H1 (cell line): Measurements from ENCODE around the gene BAHD1. TPM values are rescaled to one million over a fixed set of nuclear protein-coding genes. Genes with fewer than 3 reads are reported as not detected.

ENCODE experiments used
- CTCF ChIA-PET: fragments of 300-600 bp; sonication (Branson Sonifier 250); formaldehyde crosslinking; loops from one replicate; lab custom pipeline; 2021; ENCODE audit not compliant: partially characterized antibody; lab: Charles Lee
- POLR2A ChIA-PET: fragments of 300-600 bp; sonication (Branson Sonifier 250); formaldehyde crosslinking; loops from one replicate; lab custom pipeline; 2021; ENCODE audit warnings: inconsistent platforms; ENCODE audit not compliant: partially characterized antibody; lab: Charles Lee
- DNase-seq, 2 experiments: peaks; one replicate each; pipeline versions ENCODE4 v3.0.0 to v3.0.0-alpha.2; 2010 to 2022; ENCODE audit warnings: low spot score in 2 of 2, low read depth in 1 of 2, mixed read lengths in 1 of 2
- FAIRE-seq: peaks from 2 replicates; lab custom pipeline; 2011; peaks lifted over from hg19 to GRCh38; lab: Jason Lieb, UNC
- H2AFZ ChIP-seq: 2 replicates; pipeline ENCODE4 v1.8.1; 2012; ENCODE audit warnings: low read length, inconsistent platforms
- H2AK5ac ChIP-seq: 2 replicates; pipeline ENCODE4 v1.6.1; 2013; ENCODE audit warnings: low read depth, low read length
- H2BK120ac ChIP-seq: replicated peaks from 2 replicates; pipeline ENCODE3; 2013; ENCODE audit warnings: low read depth, low read length, inconsistent platforms
- H2BK12ac ChIP-seq: 2 replicates; pipeline ENCODE4 v1.6.1; 2013; ENCODE audit warnings: low read depth, low read length
- H2BK15ac ChIP-seq: 2 replicates; pipeline ENCODE4 v1.6.1; 2013; ENCODE audit warnings: low read length
- H2BK20ac ChIP-seq: 2 replicates; pipeline ENCODE4 v1.6.1; 2013; ENCODE audit warnings: low read length
- H2BK5ac ChIP-seq: 2 replicates; pipeline ENCODE4 v1.6.1; 2013; ENCODE audit warnings: low read depth, low read length
- H3K14ac ChIP-seq: 2 replicates; pipeline ENCODE4 v1.6.1; 2013; ENCODE audit warnings: inconsistent platforms; ENCODE audit not compliant: insufficient read length
- H3K18ac ChIP-seq: 2 replicates; pipeline ENCODE4 v1.6.1; 2013; ENCODE audit warnings: low read length; ENCODE audit errors: extremely low read depth
- H3K23ac ChIP-seq: 2 replicates; pipeline ENCODE4 v1.6.1; 2013; ENCODE audit warnings: inconsistent platforms; ENCODE audit not compliant: insufficient read length
- H3K23me2 ChIP-seq: 2 replicates; pipeline ENCODE4 v1.6.1; 2013; ENCODE audit warnings: low read depth, low read length
- H3K27ac ChIP-seq: 2 replicates; pipeline ENCODE4 v1.6.1; 2011; ENCODE audit warnings: low read depth, low read length, inconsistent platforms
- H3K27me3 ChIP-seq, 4 experiments: replicated peaks in 1 of 4; 1 replicate in 1 of 4; 2 replicates in 3 of 4; pipeline versions ENCODE4 v1.6.1 to v1.8.1; 2011 to 2013; ENCODE audit warnings: low read length in 3 of 4, mild to moderate bottlenecking in 3 of 4, inconsistent platforms in 2 of 4, mixed read lengths in 2 of 4, moderate library complexity in 1 of 4; ENCODE audit not compliant: control insufficient read depth in 3 of 4, insufficient read depth in 3 of 4; ENCODE audit errors: extremely low read depth in 1 of 4
- H3K36me3 ChIP-seq, 4 experiments: 2 replicates each; pipeline versions ENCODE4 v1.6.1 to v1.8.1; 2011 to 2013; ENCODE audit warnings: mild to moderate bottlenecking in 4 of 4, low read length in 3 of 4, moderate library complexity in 2 of 4, control low read depth in 1 of 4, inconsistent platforms in 1 of 4; ENCODE audit not compliant: insufficient read depth in 4 of 4, control insufficient read depth in 2 of 4
- H3K4ac ChIP-seq: replicated peaks from 2 replicates; pipeline ENCODE3; 2013; ENCODE audit warnings: low read length, low read depth, mixed read lengths, inconsistent platforms; ENCODE audit not compliant: insufficient read length
- H3K4me1 ChIP-seq, 4 experiments: replicated peaks in 1 of 4; 1 replicate in 1 of 4; 2 replicates in 3 of 4; pipeline versions ENCODE4 v1.6.1 to v1.8.1; 2011 to 2013; ENCODE audit warnings: low read length in 3 of 4, inconsistent platforms in 2 of 4, mixed read lengths in 1 of 4; ENCODE audit not compliant: insufficient read depth in 4 of 4, control insufficient read depth in 3 of 4
- H3K4me2 ChIP-seq, 2 experiments: 2 replicates each; pipeline versions ENCODE4 v1.6.1 to v1.8.1; 2011 to 2013; ENCODE audit warnings: low read depth in 2 of 2, low read length in 2 of 2, control low read depth in 1 of 2, inconsistent platforms in 1 of 2, mild to moderate bottlenecking in 1 of 2; ENCODE audit not compliant: insufficient read depth in 1 of 2
- H3K4me3 ChIP-seq, 4 experiments: fragments of 200-600, 300-600 bp in 1 of 4; sonication (generic), shearing (Covaris generic), sonication (Bioruptor Twin) in 1 of 4; 2 replicates each; pipeline versions ENCODE4 v1.5.1 to v1.8.1; 2011 to 2016; ENCODE audit warnings: low read length in 4 of 4, low read depth in 3 of 4, control low read depth in 2 of 4, inconsistent platforms in 2 of 4, mild to moderate bottlenecking in 2 of 4, mixed read lengths in 1 of 4, moderate library complexity in 1 of 4; ENCODE audit not compliant: insufficient read depth in 2 of 4; ENCODE audit errors: extremely low read depth in 1 of 4
- H3K56ac ChIP-seq: replicated peaks from 2 replicates; pipeline ENCODE3; 2013; ENCODE audit warnings: low read depth, mild to moderate bottlenecking, mixed read lengths, low read length, inconsistent platforms; ENCODE audit not compliant: insufficient read length
- H3K79me1 ChIP-seq: 2 replicates; pipeline ENCODE4 v1.6.1; 2013; ENCODE audit warnings: low read depth, low read length, control low read depth
- H3K79me2 ChIP-seq, 2 experiments: 2 replicates each; pipeline versions ENCODE4 v1.6.1 to v1.8.1; 2012 to 2013; ENCODE audit warnings: low read length in 2 of 2, mild to moderate bottlenecking in 2 of 2, inconsistent platforms in 1 of 2; ENCODE audit not compliant: insufficient read depth in 2 of 2, control insufficient read depth in 1 of 2
- H3K9ac ChIP-seq, 4 experiments: replicated peaks in 1 of 4; 1 replicate in 1 of 4; 2 replicates in 3 of 4; pipeline versions ENCODE4 v1.6.1 to v1.8.1; 2011 to 2013; ENCODE audit warnings: low read depth in 3 of 4, low read length in 3 of 4, control low read depth in 2 of 4, mild to moderate bottlenecking in 2 of 4, moderate library complexity in 2 of 4, inconsistent platforms in 1 of 4; ENCODE audit errors: extremely low read depth in 1 of 4
- H3K9me3 ChIP-seq, 2 experiments: 2 replicates each; pipeline versions ENCODE4 v1.6.1 to v1.8.1; 2012 to 2013; ENCODE audit warnings: mild to moderate bottlenecking in 2 of 2, moderate library complexity in 2 of 2, control low read depth in 1 of 2, inconsistent platforms in 1 of 2, low read depth in 1 of 2, low read length in 1 of 2, mixed read lengths in 1 of 2; ENCODE audit not compliant: insufficient read depth in 2 of 2
- H4K20me1 ChIP-seq, 2 experiments: replicated peaks in 1 of 2; 2 replicates each; pipeline versions ENCODE3 to v1.8.1; 2011 to 2013; ENCODE audit warnings: inconsistent platforms in 2 of 2, low read length in 2 of 2, mild to moderate bottlenecking in 1 of 2; ENCODE audit not compliant: insufficient read depth in 2 of 2, control insufficient read depth in 1 of 2
- H4K5ac ChIP-seq: 2 replicates; pipeline ENCODE4 v1.6.1; 2013; ENCODE audit warnings: low read length, low read depth, mixed read lengths, inconsistent platforms; ENCODE audit not compliant: insufficient read length
- H4K8ac ChIP-seq: 2 replicates; pipeline ENCODE4 v1.8.0; 2013; ENCODE audit warnings: mild to moderate bottlenecking, moderate library complexity, low read length, inconsistent platforms; ENCODE audit not compliant: insufficient read depth; ENCODE audit errors: extremely low read depth
- H4K91ac ChIP-seq: replicated peaks from 2 replicates; pipeline ENCODE3; 2013; ENCODE audit warnings: low read length, mixed read lengths, inconsistent platforms; ENCODE audit not compliant: insufficient read length
- E2F6 ChIP-seq: IDR thresholded peaks from 2 replicates; pipeline ENCODE4 v1.6.1; 2012; ENCODE audit warnings: inconsistent platforms
- FOSL1 ChIP-seq: IDR thresholded peaks from 2 replicates; pipeline ENCODE4 v1.6.1; 2011; ENCODE audit warnings: mild to moderate bottlenecking, low read depth, low read length, moderate library complexity; ENCODE audit not compliant: insufficient read depth
- HDAC6 ChIP-seq: IDR thresholded peaks from one replicate; pipeline ENCODE4 v1.7.1; 2012; ENCODE audit warnings: low read depth, mild to moderate bottlenecking, inconsistent platforms, low read length, moderate library complexity
- KDM1A ChIP-seq: fragments of 200-600, 300-600 bp; sonication (generic); IDR thresholded peaks from 2 replicates; pipeline ENCODE4 v1.7.1; 2016; ENCODE audit warnings: mild to moderate bottlenecking, low read length, borderline replicate concordance
- KDM5A ChIP-seq: fragments of 200-600 bp; IDR thresholded peaks from 2 replicates; pipeline ENCODE4 v1.7.1; 2012; ENCODE audit warnings: mild to moderate bottlenecking, low read length, inconsistent platforms, mixed read lengths
- NRF1 ChIP-seq: IDR thresholded peaks from 2 replicates; pipeline ENCODE4 v1.6.1; 2011; ENCODE audit warnings: mild to moderate bottlenecking, low read depth, low read length, improper control_type of control experiment
- SAP30 ChIP-seq: fragments of 300-600 bp; sonication (generic); IDR thresholded peaks from 2 replicates; pipeline ENCODE4 v1.7.1; 2012; ENCODE audit warnings: low read length, moderate library complexity, mild to moderate bottlenecking, inconsistent platforms; ENCODE audit not compliant: insufficient read depth, insufficient replicate concordance
- SIRT6 ChIP-seq: IDR thresholded peaks from one replicate; pipeline ENCODE4 v1.7.1; 2012; ENCODE audit warnings: low read length, inconsistent platforms
- SUZ12 ChIP-seq: fragments of 200-600 bp; sonication (generic); IDR thresholded peaks from 2 replicates; pipeline ENCODE4 v1.6.1; 2012; ENCODE audit warnings: mild to moderate bottlenecking, inconsistent platforms, low read length, moderate library complexity, mixed read lengths
- TCF12 ChIP-seq: IDR thresholded peaks from 2 replicates; pipeline ENCODE4 v1.6.1; 2011; ENCODE audit warnings: low read depth, mild to moderate bottlenecking, low read length
- ZNF274 ChIP-seq: IDR thresholded peaks from 2 replicates; pipeline ENCODE4 v1.7.0; 2012; ENCODE audit warnings: low read length, borderline replicate concordance; ENCODE audit errors: extremely low read depth
- WGBS, 2 experiments: shearing (Covaris generic) in 1 of 2; methylation state at CpG; one replicate each; pipeline versions ENCODE4 v1.1.6 to v1.1.7; 2013 to 2015; ENCODE audit warnings: low lambda C conversion rate in 2 of 2, mixed read lengths in 2 of 2, inconsistent platforms in 1 of 2, low coverage in 1 of 2, missing lambda C conversion rate in 1 of 2; ENCODE audit not compliant: insufficient replicate concordance in 2 of 2, insufficient coverage in 1 of 2, insufficient read length in 1 of 2; ENCODE audit errors: extremely low coverage in 1 of 2, missing lambda C conversion rate in 1 of 2; 5-methylcytosine and 5-hydroxymethylcytosine counted together
- polyA plus RNA-seq, 7 experiments: library from polyadenylated mRNA; depleted of rRNA in 3 of 7; stranded (reverse) in 5 of 7; unstranded in 2 of 7; fragments of >200 nt in 5 of 7; fragments of 200-250 nt in 2 of 7; gene quantifications; 1 replicate in 5 of 7; 2 replicates in 1 of 7; 4 replicates in 1 of 7; pipeline versions ENCODE4 v1.2.1 to v1.2.3, GENCODE V29; 2011 to 2013; ENCODE audit warnings: missing spikeins in 2 of 7, mixed read lengths in 2 of 7
- total RNA-seq: library from RNA; stranded (reverse); fragmentation: NEBNext Ultra II Directional; extraction: Animal tissue kit (Norgen Biotek cat#: 25700); gene quantifications from 2 replicates; pipeline ENCODE4 v1.2.1, GENCODE V29; 2021

The BAHD1 gene
- total and polyA plus RNA-seq, 2 of the 8 experiments (the other 6 are each of a cell fraction or from before 2014, with no cell fraction given) = 15.0 to 38.9 TPM

GRCh38 chr15:40465939-40466338 is 25.2 kb downstream of the BAHD1 start:
- no peak overlapping the region for H4K5ac ChIP-seq
- no peak overlapping the region for H2BK15ac ChIP-seq
- FAIRE-seq = no peak
- POLR2A ChIA-PET = interaction anchor here (1.1 to 1.6 kb wide), 2 partner anchors 27 to 49 kb away, joined by 3 read pairs; no protein-coding TSS in a partner anchor
- CTCF ChIA-PET = interaction anchor here (0.6 to 1.4 kb wide), 2 partner anchors 11 to 41 kb away, joined by 3 to 4 read pairs; no protein-coding TSS in a partner anchor
- H2BK20ac ChIP-seq = no peak overlapping the region
- H3K9ac ChIP-seq = no peak overlapping the region
- H2AK5ac ChIP-seq = no peak overlapping the region
- H3K4me2 ChIP-seq = no peak overlapping the region
- no peaks in the 10 kb centered on the region for H3K9me3 ChIP-seq
- H4K91ac ChIP-seq = no peak overlapping the region
- no peak overlapping the region for H2BK5ac ChIP-seq
- DNase-seq = no peak
- no peak overlapping the region for H3K27ac ChIP-seq
- peaks cover 0 to 8% (median under 1%) of the 10 kb centered on the region in 4 experiments; a peak in 3 of 7 replicates for H3K4me1 ChIP-seq
- H3K23me2 ChIP-seq = peaks cover 6% of the 10 kb centered on the region
- no peak overlapping the region for H3K18ac ChIP-seq
- no peak overlapping the region for H3K56ac ChIP-seq
- no peak overlapping the region for H2AFZ ChIP-seq
- H3K23ac ChIP-seq = no peak overlapping the region
- H3K14ac ChIP-seq = no peak overlapping the region
- no peak overlapping the region for H3K4ac ChIP-seq
- peaks cover 8% of the 10 kb centered on the region for H3K79me1 ChIP-seq
- H3K36me3 ChIP-seq = peaks cover 20 to 58% (median 42%) of the 10 kb centered on the region in 4 experiments; a peak in 7 of 8 replicates
- H3K79me2 ChIP-seq = peaks cover 0 to 7% of the 10 kb centered on the region in 2 experiments; a peak in 2 of 4 replicates
- H4K8ac ChIP-seq = no peak overlapping the region
- peaks cover 12 to 15% of the 10 kb centered on the region in 2 experiments for H4K20me1 ChIP-seq
- H3K27me3 ChIP-seq = no peaks in the 10 kb centered on the region
- no peak overlapping the region for H2BK12ac ChIP-seq
- WGBS, 2 experiments = 94% methylated on average over 7 of the region's 10 CpGs; no CpG with 5 or more reads in 1 of the 2 experiments
- no peak overlapping the region for H3K4me3 ChIP-seq
- no peak overlapping the region for H2BK120ac ChIP-seq
- TF ChIP-seq SUZ12 (no peak), TCF12 (no peak), SIRT6 (no peak), ZNF274 (no peak), FOSL1 (no peak), KDM1A (no peak), NRF1 (no peak), HDAC6 (no peak), E2F6 (no peak), KDM5A (no peak), SAP30 (no peak)
